Aorta (tissue), 5 donors: ENCODE data around the gene RGS6. TPM values are rescaled to one million over a fixed set of nuclear protein-coding genes. Genes with fewer than 3 reads are reported as not detected.

Experiments used
- ATAC-seq: fragments of 200-7000 bp; cut with Tn5 transposase; one replicate; pipeline ENCODE4 v1.9.1; 2022; ENCODE audit warnings: moderate library complexity; ENCODE audit not compliant: low FRiP score
- DNase-seq, 2 donors: peaks; one replicate each; pipeline ENCODE4 v3.0.0-alpha.2; 2020
- H3K27ac ChIP-seq, 2 donors: one replicate each; pipeline ENCODE4 v1.5.1; 2013; ENCODE audit warnings: low read length in 2 of 2, mild to moderate bottlenecking in 2 of 2, moderate library complexity in 2 of 2, control low read depth in 1 of 2, inconsistent platforms in 1 of 2, low read depth in 1 of 2
- H3K27me3 ChIP-seq, 2 donors: one replicate each; pipeline ENCODE4 v1.6.1; 2013; ENCODE audit warnings: control low read depth in 1 of 2, low read length in 1 of 2, mild to moderate bottlenecking in 1 of 2, moderate library complexity in 1 of 2; ENCODE audit not compliant: insufficient read depth in 2 of 2, control insufficient read depth in 1 of 2
- H3K36me3 ChIP-seq, 2 donors: one replicate each; pipeline ENCODE4 v1.6.1; 2013; ENCODE audit warnings: control low read depth in 1 of 2, low read length in 1 of 2, mild to moderate bottlenecking in 1 of 2; ENCODE audit not compliant: insufficient read depth in 2 of 2, control insufficient read depth in 1 of 2
- H3K4me1 ChIP-seq, 2 donors: one replicate each; pipeline ENCODE4 v1.6.1; 2013; ENCODE audit warnings: low read length in 2 of 2, control low read depth in 1 of 2, mild to moderate bottlenecking in 1 of 2, moderate library complexity in 1 of 2; ENCODE audit not compliant: insufficient read depth in 2 of 2, control insufficient read depth in 1 of 2
- H3K4me3 ChIP-seq, 2 donors: one replicate each; pipeline ENCODE4 v1.5.1; 2013; ENCODE audit warnings: low read length in 2 of 2, control low read depth in 1 of 2, mild to moderate bottlenecking in 1 of 2
- H3K9me3 ChIP-seq: one replicate; pipeline ENCODE4 v1.6.1; 2013; ENCODE audit warnings: mild to moderate bottlenecking, low read length; ENCODE audit not compliant: control insufficient read depth
- WGBS, 2 donors: extraction: QIAGEN DNeasy Blood & Tissue Kit; methylation state at CpG; one replicate each; pipeline ENCODE4 v1.1.7; 2013; 5-methylcytosine and 5-hydroxymethylcytosine counted together
- intact Hi-C, 2 donors: fragments of 100-400 bp; cut with DNase I; formaldehyde crosslinking; loops; one replicate each; pipeline versions ENCODE4 v1.14.2 to v1.15.0; 2022
- polyA plus RNA-seq, 2 donors: library from polyadenylated mRNA; stranded (reverse); fragments of 200-250 nt; gene quantifications; one replicate each; pipeline ENCODE4 v1.2.3, GENCODE V29; 2013
- total RNA-seq, 2 donors: library from RNA; stranded (reverse); fragmentation: NEBNext Ultra II Directional; extraction: Animal tissue kit (Norgen Biotek cat#: 25700); gene quantifications; one replicate each; pipeline ENCODE4 v1.2.1, GENCODE V29; 2021
- donor health status: healthy with polysubstance abuse.
- donor health status: Bipolar disorder and iron deficiency.
- donor health status: DM: no; HTN: no; CAD: no.
- donor health status: DM: no; HTN: no; CAD: no.
- donor health status: DM: yes; HTN: yes; CAD: no.

The RGS6 gene
- total and polyA plus RNA-seq, 4 donors, result 0.05 to 2.0 (median 1.8) TPM; not detected in 1

DNA sequence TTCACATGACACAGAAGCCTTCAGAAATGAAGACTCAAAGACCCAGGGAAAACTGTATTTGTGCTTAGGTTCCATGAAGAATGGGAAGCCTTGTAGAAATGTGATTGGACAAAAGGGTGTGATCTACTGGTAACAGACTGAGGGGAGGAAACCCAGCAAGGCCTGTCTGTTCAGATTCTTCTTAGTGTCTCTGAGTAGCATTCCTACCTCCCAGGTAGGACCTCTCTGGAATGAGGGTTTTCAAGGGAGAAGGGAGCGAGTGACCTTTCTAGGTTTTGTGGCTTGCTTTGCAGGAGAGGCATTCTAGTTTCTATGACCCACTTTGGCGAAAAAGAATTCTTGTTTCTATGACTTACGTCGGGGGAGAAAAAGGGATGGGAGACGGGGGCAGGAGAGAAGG is 560.0 kb downstream of the RGS6 start:
- intact Hi-C loops, result no loop called here
- Histone ChIP-seq H3K4me3 (no peak overlapping the region), H3K4me1 (peaks cover 0 to 3% of the 10 kb centered on the region in 2 donors), H3K27me3 (no peaks in the 10 kb centered on the region), H3K27ac (no peak overlapping the region), H3K36me3 (no peaks in the 10 kb centered on the region), H3K9me3 (peaks cover 5% of the 10 kb centered on the region)
- no peak for ATAC-seq
- DNase-seq, result no peak
- 95 to 97% methylated on average over 5 of the region's 5 CpGs for WGBS, 2 donors

DNA sequence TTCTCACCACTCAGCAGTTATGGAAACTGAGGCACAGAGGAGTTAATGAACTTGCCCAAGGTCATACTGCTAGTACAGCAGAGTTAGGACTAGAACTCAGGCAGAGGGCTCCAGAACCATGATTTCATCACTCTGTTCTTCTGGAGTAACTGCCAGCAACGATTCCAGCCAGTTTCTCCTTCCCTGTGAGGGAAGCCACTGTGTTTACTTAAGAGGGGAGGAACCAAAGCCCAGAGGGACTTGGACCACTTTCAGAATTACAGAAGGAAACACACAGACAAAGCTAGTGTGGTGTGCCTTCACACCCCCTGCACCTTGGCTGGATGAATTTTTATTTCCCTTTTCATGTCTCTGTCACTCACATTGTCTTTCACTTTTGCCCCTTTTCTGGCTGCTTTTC is 563.4 kb downstream of the RGS6 start:
- no peak overlapping the region for H3K27ac ChIP-seq
- no peak for DNase-seq
- peaks cover 0 to 3% of the 10 kb centered on the region in 2 donors for H3K4me1 ChIP-seq
- intact Hi-C loops, result no loop called here
- H3K27me3 ChIP-seq, result no peaks in the 10 kb centered on the region
- WGBS, 2 donors, result 0% methylated on average over 1 of the region's 1 CpG
- peak; percentile 48 for ATAC-seq
- peaks cover 1% of the 10 kb centered on the region for H3K9me3 ChIP-seq
- H3K4me3 ChIP-seq, result no peak overlapping the region
- H3K36me3 ChIP-seq, result no peaks in the 10 kb centered on the region

DNA sequence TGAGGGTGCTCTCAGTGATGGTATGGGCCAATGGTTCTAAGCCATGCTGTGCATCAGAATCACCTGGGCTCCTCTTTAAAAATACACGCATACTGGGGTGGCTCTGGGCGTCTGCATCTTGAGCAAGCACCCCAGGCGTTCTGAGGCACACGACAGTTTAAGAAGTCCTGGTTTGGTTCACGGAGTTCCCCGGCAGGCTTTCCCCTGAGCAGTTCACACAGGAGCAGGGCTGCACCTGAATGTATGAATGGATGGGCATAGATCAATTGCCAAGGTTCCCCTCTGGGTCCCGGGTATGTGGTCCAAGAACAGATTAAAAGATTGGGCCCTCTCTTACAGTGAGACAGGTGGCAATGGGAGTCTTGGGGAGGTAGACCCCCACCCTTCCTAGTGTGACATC is 566.4 kb downstream of the RGS6 start:
- Histone ChIP-seq H3K4me1 (peaks cover 0 to 3% of the 10 kb centered on the region in 2 donors), H3K4me3 (no peak overlapping the region), H3K27me3 (no peaks in the 10 kb centered on the region), H3K9me3 (peaks cover 2% of the 10 kb centered on the region), H3K27ac (no peak overlapping the region), H3K36me3 (no peaks in the 10 kb centered on the region)
- WGBS, 2 donors, result 95 to 98% methylated on average over 7 of the region's 7 CpGs
- DNase-seq (no peak), ATAC-seq (no peak)
- intact Hi-C loops, result no loop called here

DNA sequence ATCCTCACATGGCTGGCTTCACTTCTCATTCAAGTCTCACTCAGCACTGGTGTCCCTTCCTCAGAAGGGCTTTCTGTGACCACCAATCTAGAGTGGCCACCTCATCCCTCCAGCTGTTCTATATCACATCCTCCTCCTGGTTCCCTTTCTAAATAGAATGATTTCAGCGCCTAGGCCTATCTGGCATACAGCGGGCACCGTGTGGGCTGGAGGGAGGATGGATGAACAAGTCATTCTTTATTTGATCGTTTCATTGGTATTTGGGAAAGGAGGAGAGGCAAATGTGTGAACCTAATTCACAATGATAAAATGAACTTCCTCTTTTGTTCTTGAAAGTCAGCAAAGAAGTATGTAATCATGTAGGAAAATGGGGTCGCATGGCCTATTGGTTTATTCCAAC is 567.5 kb downstream of the RGS6 start:
- intact Hi-C loops, result no loop called here
- ATAC-seq, result no peak

DNA sequence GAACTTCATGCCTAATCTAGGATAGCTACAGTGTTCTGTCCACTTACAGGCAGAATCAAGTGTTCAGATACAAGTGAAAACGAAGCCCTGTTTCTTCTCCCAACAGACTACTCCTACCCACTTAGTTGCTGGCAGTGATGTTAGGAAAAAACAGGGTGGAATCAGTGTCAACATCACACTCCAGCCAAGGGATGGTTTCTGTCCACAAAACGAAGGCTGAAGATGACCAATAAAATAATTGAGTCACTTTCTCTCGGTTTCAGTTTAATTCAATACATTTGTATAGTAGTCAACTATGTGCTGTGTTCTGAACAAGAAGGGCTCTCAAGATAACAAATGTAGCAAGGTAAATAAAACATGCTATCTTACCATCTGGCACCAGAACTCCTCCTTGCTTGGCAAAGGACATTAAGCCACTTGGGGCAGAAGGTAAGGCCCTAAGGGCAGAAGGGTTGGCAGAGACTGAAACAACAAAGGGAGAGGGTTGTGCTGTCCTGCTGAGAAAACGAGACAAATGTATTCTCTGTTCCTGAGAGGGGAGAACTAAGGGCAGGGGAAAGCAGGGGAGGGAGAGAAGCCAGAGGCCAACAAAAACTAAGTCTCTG is 568.1 kb downstream of the RGS6 start:
- ATAC-seq (no peak), DNase-seq (no peak)
- Histone ChIP-seq H3K27me3 (no peaks in the 10 kb centered on the region), H3K36me3 (no peaks in the 10 kb centered on the region), H3K9me3 (peaks cover 2% of the 10 kb centered on the region), H3K27ac (no peak overlapping the region), H3K4me3 (no peak overlapping the region), H3K4me1 (peaks cover 0 to 3% of the 10 kb centered on the region in 2 donors)
- intact Hi-C loops, result no loop called here
- 8% methylated on average over 4 of the region's 4 CpGs for WGBS, 2 donors

More for the DNA sequence above, 567.5 kb downstream of the RGS6 start:
- Histone ChIP-seq H3K4me3 (no peak overlapping the region), H3K9me3 (peaks cover 3% of the 10 kb centered on the region), H3K27me3 (no peaks in the 10 kb centered on the region), H3K27ac (no peak overlapping the region), H3K36me3 (no peaks in the 10 kb centered on the region), H3K4me1 (peaks cover 0 to 3% of the 10 kb centered on the region in 2 donors)
- WGBS, 2 donors, result 80 to 86% methylated on average over 5 of the region's 5 CpGs
- DNase-seq, result no peak

DNA sequence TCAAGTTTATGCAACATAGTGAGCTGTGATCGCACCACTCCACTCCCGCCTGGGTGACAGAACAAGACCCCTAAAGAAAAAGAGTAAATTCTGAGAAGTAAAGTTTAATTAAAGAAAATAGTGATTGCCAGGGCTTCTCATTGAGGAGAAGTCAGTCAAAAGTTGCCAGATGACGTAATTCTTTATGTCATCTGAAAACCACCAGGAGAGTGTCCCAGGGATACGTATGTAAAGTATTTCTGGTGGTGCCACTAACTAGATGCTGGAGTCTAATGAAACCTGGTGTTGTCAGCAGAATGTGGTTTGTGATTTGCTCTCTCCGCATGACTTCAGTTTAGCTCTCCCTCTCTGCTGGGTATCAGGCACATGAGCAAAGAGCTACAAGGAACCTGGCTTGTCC is 569.2 kb downstream of the RGS6 start:
- Histone ChIP-seq H3K36me3 (no peaks in the 10 kb centered on the region), H3K27ac (no peak overlapping the region), H3K27me3 (no peaks in the 10 kb centered on the region), H3K4me1 (no peaks in the 10 kb centered on the region), H3K9me3 (peaks cover 2% of the 10 kb centered on the region), H3K4me3 (no peak overlapping the region)
- intact Hi-C loops, result no loop called here
- ATAC-seq (no peak), DNase-seq (no peak)
- WGBS, 2 donors, result 90 to 94% methylated on average over 5 of the region's 5 CpGs

DNA sequence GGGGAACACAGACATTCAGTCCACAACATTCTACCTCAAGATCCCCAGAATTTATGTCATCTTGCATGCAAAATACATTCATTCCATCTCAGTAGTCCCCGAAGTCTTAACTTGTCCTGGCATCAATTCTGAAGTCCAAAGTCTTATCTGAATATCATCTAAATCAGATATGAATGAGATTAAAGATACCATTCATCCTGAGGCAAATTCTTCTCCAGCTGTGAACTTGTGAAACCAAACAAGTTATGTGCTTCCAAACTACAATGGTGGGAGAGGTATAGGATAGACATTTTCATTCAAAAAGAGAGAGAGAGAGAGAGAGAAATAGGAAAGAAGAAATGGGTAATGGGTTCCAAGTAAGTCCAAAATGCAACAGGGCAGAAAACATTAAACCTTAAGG is 571.0 kb downstream of the RGS6 start:
- no peaks in the 10 kb centered on the region for H3K4me1 ChIP-seq
- 80 to 91% methylated on average over 1 of the region's 1 CpG for WGBS, 2 donors
- peaks cover 2% of the 10 kb centered on the region for H3K9me3 ChIP-seq
- DNase-seq (no peak), ATAC-seq (no peak)
- no peaks in the 10 kb centered on the region for H3K27me3 ChIP-seq
- intact Hi-C loops, result no loop called here
- H3K27ac ChIP-seq, result no peak overlapping the region
- no peaks in the 10 kb centered on the region for H3K36me3 ChIP-seq
- H3K4me3 ChIP-seq, result no peak overlapping the region

DNA sequence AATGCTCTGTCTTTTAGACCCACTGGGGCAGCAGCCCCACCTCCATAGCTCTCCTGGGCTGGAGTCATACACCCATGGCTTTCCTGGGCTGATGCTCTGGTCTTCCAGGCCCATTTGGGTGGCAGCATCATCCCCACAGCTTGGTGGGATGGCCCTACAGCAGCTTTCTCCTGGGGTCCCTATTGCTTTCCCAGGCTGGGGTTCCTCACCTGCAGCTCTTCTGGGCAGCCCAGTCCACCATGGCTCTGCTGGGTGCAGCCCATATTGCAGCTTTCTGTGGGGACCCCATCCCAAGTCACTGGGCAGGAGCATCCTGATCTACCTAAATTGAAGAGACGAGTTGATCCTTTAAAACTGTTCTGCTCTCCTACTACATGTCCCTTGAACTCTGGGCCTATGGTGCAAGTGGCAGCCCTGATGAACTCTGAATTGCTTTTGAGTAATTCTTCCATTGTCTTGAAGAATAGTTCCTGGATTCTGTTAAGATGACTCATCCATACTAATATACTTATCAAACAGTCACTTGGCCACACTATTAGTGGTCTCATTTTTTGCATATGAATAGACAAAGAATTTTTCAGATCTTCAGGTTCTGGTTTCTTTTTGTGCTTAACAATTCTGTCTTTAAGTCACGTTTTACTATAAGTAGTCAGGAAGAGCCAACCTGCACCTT is 571.6 kb downstream of the RGS6 start:
- DNase-seq (no peak), ATAC-seq (no peak)
- H3K27me3 ChIP-seq, result no peaks in the 10 kb centered on the region
- intact Hi-C loops, result no loop called here
- H3K4me1 ChIP-seq, result no peaks in the 10 kb centered on the region
- H3K36me3 ChIP-seq, result no peaks in the 10 kb centered on the region
- no peak overlapping the region for H3K27ac ChIP-seq
- 88 to 89% methylated on average over 2 of the region's 2 CpGs for WGBS, 2 donors
- H3K9me3 ChIP-seq, result peaks cover 2% of the 10 kb centered on the region
- no peak overlapping the region for H3K4me3 ChIP-seq

DNA sequence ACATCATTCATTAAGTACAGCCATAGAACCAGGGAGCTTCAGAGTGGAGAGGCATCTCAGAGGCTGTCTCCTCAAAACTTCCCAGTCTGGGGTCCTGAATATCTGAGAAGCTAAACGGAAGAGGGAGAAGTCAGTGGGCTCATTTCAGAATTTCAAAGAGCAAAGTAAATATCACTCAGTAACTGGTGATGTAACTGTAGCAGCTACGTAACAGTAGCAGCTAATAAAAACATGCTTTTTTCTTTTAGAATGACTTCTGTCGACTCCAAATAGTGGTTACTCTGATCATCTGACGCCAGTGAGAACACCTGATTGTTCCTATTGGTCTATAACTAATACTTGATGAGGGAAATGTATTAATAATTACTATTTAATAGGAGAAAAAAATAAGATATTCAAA is 578.3 kb downstream of the RGS6 start:
- WGBS, 2 donors, result 27 to 51% methylated on average over 4 of the region's 4 CpGs
- ATAC-seq (no peak), DNase-seq (no peak)
- H3K9me3 ChIP-seq, result no peaks in the 10 kb centered on the region
- no peaks in the 10 kb centered on the region for H3K27me3 ChIP-seq
- no peak overlapping the region for H3K4me3 ChIP-seq
- intact Hi-C loops, result no loop called here
- no peak overlapping the region for H3K27ac ChIP-seq
- H3K36me3 ChIP-seq, result no peaks in the 10 kb centered on the region
- no peaks in the 10 kb centered on the region for H3K4me1 ChIP-seq
